C4-2B (cell line): ENCODE data around the gene MEG3.

Experiments
- ZFX ChIP-seq: fragments of 450-650 bp; IDR thresholded peaks from 2 replicates; pipeline ENCODE4 v1.6.1; 2017
- TF ChIP-seq, protein P1 (sequence below): fragments of 450-650 bp; conservative IDR thresholded peaks from 2 replicates; pipeline ENCODE4 v1.5.1; 2017; ENCODE audit warnings: mild to moderate bottlenecking

DNA sequence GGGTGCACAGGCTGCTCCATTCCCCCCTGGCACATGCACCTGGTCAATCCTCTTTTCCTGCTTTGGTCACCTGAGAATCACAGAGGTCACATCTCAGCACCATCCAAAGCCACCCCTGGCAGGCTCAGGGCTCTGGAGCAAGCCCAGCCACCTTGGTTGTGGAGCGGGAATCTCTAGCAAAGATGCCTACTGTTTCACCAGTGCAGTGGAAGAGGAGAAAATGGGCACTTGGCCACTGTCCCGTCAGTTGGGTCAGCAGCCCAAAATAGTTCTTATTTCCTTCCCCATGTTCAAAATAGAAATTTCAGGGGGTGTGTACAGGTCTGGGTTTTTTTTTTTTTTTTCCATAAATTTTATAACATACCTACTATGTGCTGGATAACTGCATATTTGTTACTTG lies 59.3 kb downstream of the MEG3 start:
- TF ChIP-seq, protein P1, sequence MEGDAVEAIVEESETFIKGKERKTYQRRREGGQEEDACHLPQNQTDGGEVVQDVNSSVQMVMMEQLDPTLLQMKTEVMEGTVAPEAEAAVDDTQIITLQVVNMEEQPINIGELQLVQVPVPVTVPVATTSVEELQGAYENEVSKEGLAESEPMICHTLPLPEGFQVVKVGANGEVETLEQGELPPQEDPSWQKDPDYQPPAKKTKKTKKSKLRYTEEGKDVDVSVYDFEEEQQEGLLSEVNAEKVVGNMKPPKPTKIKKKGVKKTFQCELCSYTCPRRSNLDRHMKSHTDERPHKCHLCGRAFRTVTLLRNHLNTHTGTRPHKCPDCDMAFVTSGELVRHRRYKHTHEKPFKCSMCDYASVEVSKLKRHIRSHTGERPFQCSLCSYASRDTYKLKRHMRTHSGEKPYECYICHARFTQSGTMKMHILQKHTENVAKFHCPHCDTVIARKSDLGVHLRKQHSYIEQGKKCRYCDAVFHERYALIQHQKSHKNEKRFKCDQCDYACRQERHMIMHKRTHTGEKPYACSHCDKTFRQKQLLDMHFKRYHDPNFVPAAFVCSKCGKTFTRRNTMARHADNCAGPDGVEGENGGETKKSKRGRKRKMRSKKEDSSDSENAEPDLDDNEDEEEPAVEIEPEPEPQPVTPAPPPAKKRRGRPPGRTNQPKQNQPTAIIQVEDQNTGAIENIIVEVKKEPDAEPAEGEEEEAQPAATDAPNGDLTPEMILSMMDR: no peak
- no peak for TF ChIP-seq ZFX
